Measurements from ENCODE around the gene SDK1. TPM values are rescaled to one million over a fixed set of nuclear protein-coding genes. Genes with fewer than 3 reads are reported as not detected.

The SDK1 gene
- total and polyA plus RNA-seq, 2 experiments from 2014 or later: 4.1 to 16.5 TPM

DNA sequence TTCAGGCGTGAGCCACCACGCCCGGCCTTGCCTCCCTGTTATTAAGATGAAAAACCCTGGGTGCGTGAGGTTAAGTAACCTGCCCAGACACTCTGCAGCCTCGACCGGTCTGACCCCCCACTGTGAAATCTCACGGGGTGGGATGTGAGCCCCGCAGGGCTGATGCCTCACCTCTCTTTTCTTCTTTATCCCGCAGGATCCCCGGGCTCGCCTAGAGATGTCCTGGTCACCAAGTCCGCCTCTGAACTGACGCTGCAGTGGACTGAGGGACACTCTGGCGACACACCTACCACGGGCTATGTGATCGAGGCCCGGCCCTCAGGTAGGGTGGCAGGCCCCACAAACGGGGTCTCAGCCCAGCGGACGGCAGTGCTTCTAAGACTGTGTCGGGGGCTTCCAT is 920.0 kb downstream of the SDK1 start:
- H3K9me3 ChIP-seq (ENCODE audit: low read depth): no peaks in the 10 kb centered on the region
- H3K27ac ChIP-seq: no peak overlapping the region
- no peaks in the 10 kb centered on the region for H3K27me3 ChIP-seq
- H3K36me3 ChIP-seq: no peaks in the 10 kb centered on the region
- TF ChIP-seq, protein P1, sequence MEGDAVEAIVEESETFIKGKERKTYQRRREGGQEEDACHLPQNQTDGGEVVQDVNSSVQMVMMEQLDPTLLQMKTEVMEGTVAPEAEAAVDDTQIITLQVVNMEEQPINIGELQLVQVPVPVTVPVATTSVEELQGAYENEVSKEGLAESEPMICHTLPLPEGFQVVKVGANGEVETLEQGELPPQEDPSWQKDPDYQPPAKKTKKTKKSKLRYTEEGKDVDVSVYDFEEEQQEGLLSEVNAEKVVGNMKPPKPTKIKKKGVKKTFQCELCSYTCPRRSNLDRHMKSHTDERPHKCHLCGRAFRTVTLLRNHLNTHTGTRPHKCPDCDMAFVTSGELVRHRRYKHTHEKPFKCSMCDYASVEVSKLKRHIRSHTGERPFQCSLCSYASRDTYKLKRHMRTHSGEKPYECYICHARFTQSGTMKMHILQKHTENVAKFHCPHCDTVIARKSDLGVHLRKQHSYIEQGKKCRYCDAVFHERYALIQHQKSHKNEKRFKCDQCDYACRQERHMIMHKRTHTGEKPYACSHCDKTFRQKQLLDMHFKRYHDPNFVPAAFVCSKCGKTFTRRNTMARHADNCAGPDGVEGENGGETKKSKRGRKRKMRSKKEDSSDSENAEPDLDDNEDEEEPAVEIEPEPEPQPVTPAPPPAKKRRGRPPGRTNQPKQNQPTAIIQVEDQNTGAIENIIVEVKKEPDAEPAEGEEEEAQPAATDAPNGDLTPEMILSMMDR (IDR thresholded peaks at IDR 0.05; ENCODE audit: low read depth, low read length): no peak
- H3K4me1 ChIP-seq (ENCODE audit: low read depth): no peaks in the 10 kb centered on the region
- DNase-seq (ENCODE audit: low read depth in 1 of 2, low spot score in 1 of 2): no peak
- H3K4me3 ChIP-seq: no peak overlapping the region

- Histone ChIP-seq H3K36me3 (no peaks in the 10 kb centered on the region), H3K27ac (no peak overlapping the region), H3K27me3 (no peaks in the 10 kb centered on the region), H3K9me3 (ENCODE audit: low read depth) (no peaks in the 10 kb centered on the region), H3K4me3 (no peak overlapping the region), H3K4me1 (ENCODE audit: low read depth) (no peaks in the 10 kb centered on the region)
- no peak for DNase-seq (ENCODE audit: low read depth in 1 of 2, low spot score in 1 of 2)
- TF ChIP-seq, protein P1 (IDR thresholded peaks at IDR 0.05; ENCODE audit: low read depth, low read length): no peak
These were observed 921.6 kb downstream of the SDK1 start for GRCh38 chr7:4222676-4223075.

DNA sequence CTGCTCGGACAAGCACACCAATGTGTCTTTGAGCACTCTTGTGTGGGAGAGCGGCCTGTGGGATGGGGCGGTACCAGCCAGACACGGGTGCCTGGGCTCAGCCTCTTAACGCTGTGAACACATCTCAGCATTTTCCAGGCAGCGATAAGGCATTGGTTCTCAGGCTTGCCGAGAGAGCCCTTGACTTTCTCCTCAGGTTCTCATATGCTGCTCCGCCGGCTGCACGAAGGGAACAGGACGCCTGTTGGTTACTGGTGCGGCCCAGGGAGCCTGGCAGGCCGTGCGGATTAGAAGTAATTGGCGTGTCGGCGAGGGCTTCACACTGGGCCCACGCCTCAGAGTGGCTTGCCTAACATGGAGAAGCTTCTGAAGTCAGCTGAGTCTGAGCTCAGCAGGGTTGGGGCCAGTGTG is 924.3 kb downstream of the SDK1 start:
- no peaks in the 10 kb centered on the region for H3K36me3 ChIP-seq
- no peak overlapping the region for H3K4me3 ChIP-seq
- TF ChIP-seq, protein P1 (IDR thresholded peaks at IDR 0.05; ENCODE audit: low read depth, low read length): no peak
- no peaks in the 10 kb centered on the region for H3K27me3 ChIP-seq
- no peaks in the 10 kb centered on the region for H3K9me3 ChIP-seq (ENCODE audit: low read depth)
- no peaks in the 10 kb centered on the region for H3K4me1 ChIP-seq (ENCODE audit: low read depth)
- no peak for DNase-seq (ENCODE audit: low read depth in 1 of 2, low spot score in 1 of 2)
- no peak overlapping the region for H3K27ac ChIP-seq

DNA sequence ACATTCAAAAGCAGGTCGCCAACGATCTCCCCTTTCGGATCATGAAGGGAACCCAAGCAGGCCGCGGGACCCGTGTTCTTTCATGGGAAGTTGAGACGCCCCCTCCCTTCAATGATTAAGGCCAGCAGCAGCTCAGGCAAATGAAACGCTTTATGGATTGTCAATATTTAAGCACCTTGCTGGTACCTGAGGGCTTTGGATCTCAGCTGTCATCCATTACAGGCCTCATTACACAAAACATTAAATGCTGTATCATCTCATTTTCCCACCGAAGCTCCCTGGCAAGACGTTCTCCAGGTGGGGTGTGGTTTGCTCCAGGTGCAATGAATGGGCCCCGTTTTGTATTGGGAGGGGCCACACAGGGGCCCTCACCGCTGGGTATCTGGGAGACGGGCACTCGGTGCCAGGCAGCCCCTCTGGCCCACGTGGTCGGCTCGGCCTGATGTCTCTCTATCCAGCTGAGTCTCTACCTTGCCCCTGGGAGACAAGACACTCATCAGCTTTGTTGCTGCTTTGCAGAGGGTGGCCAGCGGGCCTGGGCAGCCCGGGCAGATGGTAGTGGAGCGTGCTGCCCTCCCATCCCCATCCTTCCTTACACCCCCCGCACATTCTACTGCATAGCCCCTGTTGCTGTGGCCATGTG is 925.0 kb downstream of the SDK1 start:
- TF ChIP-seq, protein P1 (IDR thresholded peaks at IDR 0.05; ENCODE audit: low read depth, low read length): no peak

GRCh38 chr7:4226524-4226882 is 925.5 kb downstream of the SDK1 start:
- Histone ChIP-seq H3K4me1 (ENCODE audit: low read depth) (no peaks in the 10 kb centered on the region), H3K36me3 (no peaks in the 10 kb centered on the region), H3K9me3 (ENCODE audit: low read depth) (no peaks in the 10 kb centered on the region), H3K27me3 (no peaks in the 10 kb centered on the region), H3K27ac (no peak overlapping the region), H3K4me3 (no peak overlapping the region)
- TF ChIP-seq, protein P1 (IDR thresholded peaks at IDR 0.05; ENCODE audit: low read depth, low read length): no peak
- no peak for DNase-seq (ENCODE audit: low read depth in 1 of 2, low spot score in 1 of 2)

More for the DNA sequence above, 925.0 kb downstream of the SDK1 start:
- Histone ChIP-seq H3K27me3 (no peaks in the 10 kb centered on the region), H3K36me3 (no peaks in the 10 kb centered on the region), H3K9me3 (ENCODE audit: low read depth) (no peaks in the 10 kb centered on the region), H3K27ac (no peak overlapping the region), H3K4me3 (no peak overlapping the region), H3K4me1 (ENCODE audit: low read depth) (no peaks in the 10 kb centered on the region)
- no peak for DNase-seq (ENCODE audit: low read depth in 1 of 2, low spot score in 1 of 2)
